HL-60 (cell line): ENCODE results near the gene ENTPD1.
"Not testable (repeated sequence)": the region's sequence is repeated elsewhere in the genome, so short reads cannot be mapped to it uniquely, and the experiment has no call there.

ENCODE experiments used
- GABPA ChIP-seq: IDR thresholded peaks from 2 replicates; pipeline ENCODE4 v1.6.1; 2012; ENCODE audit warnings: low read depth
- POLR2AphosphoS5 ChIP-seq: IDR thresholded peaks from 2 replicates; pipeline ENCODE4 v1.6.1; 2012; ENCODE audit warnings: low read depth
- SPI1 ChIP-seq: IDR thresholded peaks from 2 replicates; pipeline ENCODE4 v1.6.1; 2012; ENCODE audit warnings: low read depth, mild to moderate bottlenecking, borderline replicate concordance
- TF ChIP-seq, protein P1 (sequence below): IDR thresholded peaks from one replicate; pipeline ENCODE4 v1.5.1; 2011; ENCODE audit warnings: low read length, control low read depth, inconsistent platforms; ENCODE audit not compliant: insufficient read depth
- TF ChIP-seq, protein P2 (sequence below): IDR thresholded peaks from 2 replicates; pipeline ENCODE4 v1.6.1; 2012; ENCODE audit warnings: low read depth; ENCODE audit not compliant: insufficient replicate concordance

DNA sequence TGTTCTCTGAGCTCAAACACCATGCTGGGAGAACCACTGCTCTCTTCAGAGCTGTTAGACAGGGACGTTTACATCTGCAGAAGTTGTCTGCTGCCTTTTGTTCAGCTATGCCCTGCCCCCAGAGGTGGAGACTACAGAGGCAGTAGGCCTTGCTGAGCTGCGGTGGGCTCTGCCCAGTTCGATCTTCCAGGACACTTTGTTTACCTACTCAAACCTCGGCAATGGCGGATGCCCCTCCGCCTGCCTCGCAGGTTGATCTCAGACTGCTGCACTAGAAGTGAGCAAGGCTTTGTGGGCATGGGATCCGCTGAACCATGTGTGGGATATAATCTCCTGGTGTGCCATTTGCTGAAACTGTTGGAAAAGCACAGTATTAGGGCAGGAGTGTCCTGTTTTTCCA, 21.7 kb downstream of the ENTPD1 start:
- not testable (repeated sequence) for TF ChIP-seq POLR2AphosphoS5, SPI1, GABPA
- TF ChIP-seq, protein P1, sequence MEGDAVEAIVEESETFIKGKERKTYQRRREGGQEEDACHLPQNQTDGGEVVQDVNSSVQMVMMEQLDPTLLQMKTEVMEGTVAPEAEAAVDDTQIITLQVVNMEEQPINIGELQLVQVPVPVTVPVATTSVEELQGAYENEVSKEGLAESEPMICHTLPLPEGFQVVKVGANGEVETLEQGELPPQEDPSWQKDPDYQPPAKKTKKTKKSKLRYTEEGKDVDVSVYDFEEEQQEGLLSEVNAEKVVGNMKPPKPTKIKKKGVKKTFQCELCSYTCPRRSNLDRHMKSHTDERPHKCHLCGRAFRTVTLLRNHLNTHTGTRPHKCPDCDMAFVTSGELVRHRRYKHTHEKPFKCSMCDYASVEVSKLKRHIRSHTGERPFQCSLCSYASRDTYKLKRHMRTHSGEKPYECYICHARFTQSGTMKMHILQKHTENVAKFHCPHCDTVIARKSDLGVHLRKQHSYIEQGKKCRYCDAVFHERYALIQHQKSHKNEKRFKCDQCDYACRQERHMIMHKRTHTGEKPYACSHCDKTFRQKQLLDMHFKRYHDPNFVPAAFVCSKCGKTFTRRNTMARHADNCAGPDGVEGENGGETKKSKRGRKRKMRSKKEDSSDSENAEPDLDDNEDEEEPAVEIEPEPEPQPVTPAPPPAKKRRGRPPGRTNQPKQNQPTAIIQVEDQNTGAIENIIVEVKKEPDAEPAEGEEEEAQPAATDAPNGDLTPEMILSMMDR, result not testable (repeated sequence)
- TF ChIP-seq, protein P2, sequence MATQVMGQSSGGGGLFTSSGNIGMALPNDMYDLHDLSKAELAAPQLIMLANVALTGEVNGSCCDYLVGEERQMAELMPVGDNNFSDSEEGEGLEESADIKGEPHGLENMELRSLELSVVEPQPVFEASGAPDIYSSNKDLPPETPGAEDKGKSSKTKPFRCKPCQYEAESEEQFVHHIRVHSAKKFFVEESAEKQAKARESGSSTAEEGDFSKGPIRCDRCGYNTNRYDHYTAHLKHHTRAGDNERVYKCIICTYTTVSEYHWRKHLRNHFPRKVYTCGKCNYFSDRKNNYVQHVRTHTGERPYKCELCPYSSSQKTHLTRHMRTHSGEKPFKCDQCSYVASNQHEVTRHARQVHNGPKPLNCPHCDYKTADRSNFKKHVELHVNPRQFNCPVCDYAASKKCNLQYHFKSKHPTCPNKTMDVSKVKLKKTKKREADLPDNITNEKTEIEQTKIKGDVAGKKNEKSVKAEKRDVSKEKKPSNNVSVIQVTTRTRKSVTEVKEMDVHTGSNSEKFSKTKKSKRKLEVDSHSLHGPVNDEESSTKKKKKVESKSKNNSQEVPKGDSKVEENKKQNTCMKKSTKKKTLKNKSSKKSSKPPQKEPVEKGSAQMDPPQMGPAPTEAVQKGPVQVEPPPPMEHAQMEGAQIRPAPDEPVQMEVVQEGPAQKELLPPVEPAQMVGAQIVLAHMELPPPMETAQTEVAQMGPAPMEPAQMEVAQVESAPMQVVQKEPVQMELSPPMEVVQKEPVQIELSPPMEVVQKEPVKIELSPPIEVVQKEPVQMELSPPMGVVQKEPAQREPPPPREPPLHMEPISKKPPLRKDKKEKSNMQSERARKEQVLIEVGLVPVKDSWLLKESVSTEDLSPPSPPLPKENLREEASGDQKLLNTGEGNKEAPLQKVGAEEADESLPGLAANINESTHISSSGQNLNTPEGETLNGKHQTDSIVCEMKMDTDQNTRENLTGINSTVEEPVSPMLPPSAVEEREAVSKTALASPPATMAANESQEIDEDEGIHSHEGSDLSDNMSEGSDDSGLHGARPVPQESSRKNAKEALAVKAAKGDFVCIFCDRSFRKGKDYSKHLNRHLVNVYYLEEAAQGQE, result not testable (repeated sequence)
